SK-N-MC (cell line): ENCODE data around the gene USP47.

Experiments used
- EZH2 ChIP-seq: fragments of 200-600 bp; sonication (generic); IDR thresholded peaks from one replicate; pipeline ENCODE4 v1.6.1; 2017; ENCODE audit warnings: antibody characterized with exemption
- POLR2AphosphoS5 ChIP-seq: IDR thresholded peaks from 2 replicates; pipeline ENCODE4 v1.6.1; 2012; ENCODE audit warnings: mild to moderate bottlenecking, low read depth, low read length, borderline replicate concordance

- TF ChIP-seq POLR2AphosphoS5 (no peak), EZH2 (no peak)
Observed at GRCh38 chr11:12007230-12007593, 165.4 kb downstream of the USP47 start.
